ENCODE measurements around the gene NTN1. TPM values are rescaled to one million over a fixed set of nuclear protein-coding genes. Genes with fewer than 3 reads are reported as not detected.

The NTN1 gene
- total RNA-seq, 4 donors from 2014 or later = 9.8 to 33.6 (median 17.6) TPM

GRCh38 chr17:9233271-9233599, 211.9 kb downstream of the NTN1 start:
- Histone ChIP-seq H3K4me1 (peaks cover 2 to 57% (median 7%) of the 10 kb centered on the region in 3 donors), H3K9me3 (no peaks in the 10 kb centered on the region), H3K36me3 (peaks cover 0 to 15% (median 0%) of the 10 kb centered on the region in 3 donors), H3K4me3 (no peak overlapping the region), H3K27me3 (no peaks in the 10 kb centered on the region), H3K27ac (peak overlapping the region in 3 of 4 donors; percentile 1 to 50 (median 50))
- TF ChIP-seq POLR2A (IDR thresholded peaks at IDR 0.05) = no peak
- TF ChIP-seq CTCF (IDR thresholded peaks at IDR 0.05) = no peak
- WGBS, 2 donors = 67 to 83% methylated on average over 1 to 2 of the region's 9 CpGs
- DNase-seq = no peak
- intact Hi-C loops (cut with DNase I) = no loop called here

GRCh38 chr17:9233761-9234160, 212.5 kb downstream of the NTN1 start:
- peak overlapping the region in 2 of 4 donors; percentile 1 to 50 for H3K27ac ChIP-seq
- peaks cover 2 to 57% (median 9%) of the 10 kb centered on the region in 3 donors for H3K4me1 ChIP-seq
- H3K9me3 ChIP-seq = no peaks in the 10 kb centered on the region
- DNase-seq = no peak
- intact Hi-C loops (cut with DNase I) = no loop called here
- WGBS, 2 donors = 80 to 82% methylated on average over 1 to 5 of the region's 7 CpGs
- TF ChIP-seq POLR2A (IDR thresholded peaks at IDR 0.05) (no peak), CTCF (IDR thresholded peaks at IDR 0.05) (no peak)
- no peak overlapping the region for H3K4me3 ChIP-seq
- H3K27me3 ChIP-seq = no peaks in the 10 kb centered on the region
- H3K36me3 ChIP-seq = peaks cover 0 to 16% (median 0%) of the 10 kb centered on the region in 3 donors

- intact Hi-C loops (cut with DNase I) = no loop called here
- TF ChIP-seq CTCF (IDR thresholded peaks at IDR 0.05) (no peak), POLR2A (IDR thresholded peaks at IDR 0.05) (no peak)
- no peak overlapping the region for H3K4me3 ChIP-seq
- peaks cover 9 to 57% (median 16%) of the 10 kb centered on the region in 3 donors for H3K4me1 ChIP-seq
- peaks cover 0 to 16% (median 0%) of the 10 kb centered on the region in 3 donors for H3K36me3 ChIP-seq
- H3K27me3 ChIP-seq = no peaks in the 10 kb centered on the region
- no peaks in the 10 kb centered on the region for H3K9me3 ChIP-seq
- WGBS, 2 donors = 78 to 93% methylated on average over 3 to 5 of the region's 8 CpGs
- no peak for DNase-seq
- no peak overlapping the region for H3K27ac ChIP-seq
Observed at GRCh38 chr17:9234389-9234945, 213.2 kb downstream of the NTN1 start.

- TF ChIP-seq POLR2A (IDR thresholded peaks at IDR 0.05) (no peak), CTCF (IDR thresholded peaks at IDR 0.05) (no peak)
- 51 to 59% methylated on average over 3 to 4 of the region's 4 CpGs for WGBS, 2 donors
Observed at GRCh38 chr17:9235346-9235745, 214.0 kb downstream of the NTN1 start.

GRCh38 chr17:9236286-9237052, 215.2 kb downstream of the NTN1 start:
- peaks cover 22 to 57% (median 31%) of the 10 kb centered on the region in 3 donors for H3K4me1 ChIP-seq
- no peaks in the 10 kb centered on the region for H3K27me3 ChIP-seq
- DNase-seq = no peak
- 62 to 89% methylated on average over 2 to 5 of the region's 7 CpGs for WGBS, 2 donors
- peaks cover 0 to 16% (median 0%) of the 10 kb centered on the region in 3 donors for H3K36me3 ChIP-seq
- peak overlapping the region in 2 of 4 donors; percentile 25 to 51 for H3K27ac ChIP-seq
- intact Hi-C loops (cut with DNase I) = no loop called here
- no peak overlapping the region for H3K4me3 ChIP-seq
- no peaks in the 10 kb centered on the region for H3K9me3 ChIP-seq
- TF ChIP-seq POLR2A (IDR thresholded peaks at IDR 0.05) (no peak), CTCF (IDR thresholded peaks at IDR 0.05) (no peak)

More at GRCh38 chr17:9235346-9235745, 214.0 kb downstream of the NTN1 start:
- intact Hi-C loops (cut with DNase I) = no loop called here
- Histone ChIP-seq H3K4me3 (no peak overlapping the region), H3K4me1 (peaks cover 14 to 55% (median 20%) of the 10 kb centered on the region in 3 donors), H3K27me3 (no peaks in the 10 kb centered on the region), H3K36me3 (peaks cover 0 to 16% (median 0%) of the 10 kb centered on the region in 3 donors), H3K27ac (no peak overlapping the region), H3K9me3 (no peaks in the 10 kb centered on the region)
- no peak for DNase-seq
